Measurements from ENCODE around the gene RASIP1. TPM values are rescaled to one million over a fixed set of nuclear protein-coding genes. Genes with fewer than 3 reads are reported as not detected.
A peak's percentile ranks its signal among the peaks of the same experiment; 100 is the strongest.

RASIP1 gene
- total RNA-seq, 1 donor from 2014 or later = 192 TPM

- no peak for DNase-seq (ENCODE audit: low spot score)
- no peak overlapping the region for H3K27ac Mint-ChIP-seq (ENCODE audit: unreplicated experiment)
- H3K4me3 Mint-ChIP-seq (ENCODE audit: unreplicated experiment) = no peak overlapping the region
- peaks cover 2% of the 10 kb centered on the region for H3K4me1 Mint-ChIP-seq (ENCODE audit: unreplicated experiment)
- TF ChIP-seq CTCF (IDR thresholded peaks at IDR 0.05; ENCODE audit: unreplicated experiment) = no peak
- no peaks in the 10 kb centered on the region for H3K9me3 Mint-ChIP-seq (ENCODE audit: unreplicated experiment)
- peaks cover 3% of the 10 kb centered on the region for H3K27me3 Mint-ChIP-seq (ENCODE audit: unreplicated experiment)
- no peaks in the 10 kb centered on the region for H3K36me3 Mint-ChIP-seq (ENCODE audit: low read depth, unreplicated experiment)
Observed at GRCh38 chr19:48779636-48780035, 39.2 kb upstream of the RASIP1 start.

- Mint-ChIP-seq H3K4me1 (ENCODE audit: unreplicated experiment) (peaks cover 2% of the 10 kb centered on the region), H3K27me3 (ENCODE audit: unreplicated experiment) (peaks cover 3% of the 10 kb centered on the region), H3K36me3 (ENCODE audit: low read depth, unreplicated experiment) (no peaks in the 10 kb centered on the region), H3K4me3 (ENCODE audit: unreplicated experiment) (no peak overlapping the region), H3K9me3 (ENCODE audit: unreplicated experiment) (no peaks in the 10 kb centered on the region), H3K27ac (ENCODE audit: unreplicated experiment) (no peak overlapping the region)
- no peak for DNase-seq (ENCODE audit: low spot score)
- no peak for TF ChIP-seq CTCF (IDR thresholded peaks at IDR 0.05; ENCODE audit: unreplicated experiment)
Observed at GRCh38 chr19:48777720-48778119, 37.3 kb upstream of the RASIP1 start.

DNA sequence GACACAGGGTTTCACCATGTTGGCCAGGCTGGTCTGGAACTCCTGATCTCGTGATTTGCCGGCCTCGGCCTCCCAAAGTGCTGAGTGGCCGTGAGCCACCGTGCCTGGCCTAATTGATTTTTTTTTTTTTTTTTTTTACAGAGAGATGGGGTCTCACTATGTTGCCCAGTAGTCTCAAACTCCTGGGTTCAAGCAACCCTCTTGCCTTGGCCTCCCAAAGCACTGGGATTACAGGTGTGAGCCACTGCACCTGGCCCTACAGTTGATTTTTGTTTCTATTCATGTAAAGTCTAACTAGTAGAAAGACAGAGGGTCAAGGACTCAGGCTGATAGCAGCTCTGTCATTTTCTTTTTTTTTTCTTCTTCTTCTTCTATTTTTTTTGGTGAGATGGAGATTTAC lies 36.7 kb upstream of the RASIP1 start:
- H3K27ac Mint-ChIP-seq (ENCODE audit: unreplicated experiment) = no peak overlapping the region
- no peak for DNase-seq (ENCODE audit: low spot score)
- no peaks in the 10 kb centered on the region for H3K36me3 Mint-ChIP-seq (ENCODE audit: low read depth, unreplicated experiment)
- H3K9me3 Mint-ChIP-seq (ENCODE audit: unreplicated experiment) = no peaks in the 10 kb centered on the region
- peaks cover 2% of the 10 kb centered on the region for H3K4me1 Mint-ChIP-seq (ENCODE audit: unreplicated experiment)
- no peak for TF ChIP-seq CTCF (IDR thresholded peaks at IDR 0.05; ENCODE audit: unreplicated experiment)
- peaks cover 5% of the 10 kb centered on the region for H3K27me3 Mint-ChIP-seq (ENCODE audit: unreplicated experiment)
- no peak overlapping the region for H3K4me3 Mint-ChIP-seq (ENCODE audit: unreplicated experiment)

- no peak for DNase-seq (ENCODE audit: low spot score)
- no peaks in the 10 kb centered on the region for H3K4me1 Mint-ChIP-seq (ENCODE audit: unreplicated experiment)
- peaks cover 6% of the 10 kb centered on the region for H3K27me3 Mint-ChIP-seq (ENCODE audit: unreplicated experiment)
- no peak overlapping the region for H3K27ac Mint-ChIP-seq (ENCODE audit: unreplicated experiment)
- H3K4me3 Mint-ChIP-seq (ENCODE audit: unreplicated experiment) = peak overlapping the region; percentile 67
- no peaks in the 10 kb centered on the region for H3K36me3 Mint-ChIP-seq (ENCODE audit: low read depth, unreplicated experiment)
- no peaks in the 10 kb centered on the region for H3K9me3 Mint-ChIP-seq (ENCODE audit: unreplicated experiment)
- TF ChIP-seq CTCF (IDR thresholded peaks at IDR 0.05; ENCODE audit: unreplicated experiment) = no peak
Observed at GRCh38 chr19:48772503-48772953, 32.1 kb upstream of the RASIP1 start.

DNA sequence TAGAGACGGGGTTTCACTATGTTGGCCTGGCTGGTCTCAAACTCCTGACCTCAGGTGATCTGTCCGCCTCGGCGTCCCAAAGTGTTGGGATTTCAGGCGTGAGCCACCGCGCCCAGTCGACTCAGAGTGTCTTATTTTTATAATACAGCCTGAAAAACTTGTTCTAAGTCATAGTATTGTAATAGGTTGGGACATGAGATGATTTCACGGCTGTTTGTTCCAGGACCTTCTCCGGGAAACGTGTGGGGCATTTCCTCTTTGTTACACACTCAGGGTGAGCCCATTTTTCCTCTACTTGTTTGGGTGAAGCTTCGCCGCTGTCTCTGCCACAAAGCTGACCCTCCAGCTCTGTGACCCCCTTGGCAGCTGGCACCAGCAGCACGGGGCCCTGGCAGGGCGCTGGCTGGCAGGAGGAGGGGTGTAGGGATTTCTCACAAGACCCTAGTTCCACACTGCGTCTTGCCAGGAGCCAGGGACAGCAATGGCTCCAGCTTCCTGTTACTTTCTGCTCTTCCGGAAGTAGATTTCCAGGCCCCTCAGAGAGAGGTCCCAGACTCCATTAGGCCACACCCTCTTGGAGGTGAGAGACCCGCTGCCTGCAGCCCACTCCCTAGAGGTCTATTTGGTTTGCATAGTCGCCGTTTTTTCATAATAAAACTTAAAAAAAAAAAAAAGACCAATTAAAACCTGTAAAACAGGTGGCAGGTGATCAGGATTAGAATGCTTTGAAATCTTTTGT lies 30.5 kb upstream of the RASIP1 start:
- Mint-ChIP-seq H3K27ac (ENCODE audit: unreplicated experiment) (no peak overlapping the region), H3K4me3 (ENCODE audit: unreplicated experiment) (no peak overlapping the region), H3K36me3 (ENCODE audit: low read depth, unreplicated experiment) (no peaks in the 10 kb centered on the region), H3K4me1 (ENCODE audit: unreplicated experiment) (no peaks in the 10 kb centered on the region), H3K9me3 (ENCODE audit: unreplicated experiment) (no peaks in the 10 kb centered on the region), H3K27me3 (ENCODE audit: unreplicated experiment) (peaks cover 7% of the 10 kb centered on the region)
- no peak for DNase-seq (ENCODE audit: low spot score)
- no peak for TF ChIP-seq CTCF (IDR thresholded peaks at IDR 0.05; ENCODE audit: unreplicated experiment)

All from endothelial cell (in vitro differentiated cells).